HFFc6 (cell line): Measurements from ENCODE around the gene PCNX4. TPM values are rescaled to one million over a fixed set of nuclear protein-coding genes. Genes with fewer than 3 reads are reported as not detected.
A peak's percentile ranks its signal among the peaks of the same experiment; 100 is the strongest.

Experiments used
- DNase-seq: peaks from one replicate; pipeline ENCODE4 v3.0.0-alpha.2; 2018
- H3K27ac Mint-ChIP-seq: 2 replicates; pipeline ENCODE4 v1.8.0; 2020; ENCODE audit warnings: mild to moderate bottlenecking, mixed read lengths
- H3K27me3 Mint-ChIP-seq: 2 replicates; pipeline ENCODE4 v1.8.0; 2021; ENCODE audit warnings: mild to moderate bottlenecking, moderate library complexity, mixed read lengths; ENCODE audit not compliant: insufficient read depth
- H3K36me3 Mint-ChIP-seq: 2 replicates; pipeline ENCODE4 v1.8.0; 2021; ENCODE audit warnings: low read depth, mixed read lengths
- H3K4me1 Mint-ChIP-seq: 2 replicates; pipeline ENCODE4 v1.8.0; 2020; ENCODE audit warnings: low read depth, mixed read lengths
- H3K4me3 Mint-ChIP-seq: 2 replicates; pipeline ENCODE4 v1.8.0; 2020; ENCODE audit warnings: mild to moderate bottlenecking, moderate library complexity, mixed read lengths
- H3K9me3 Mint-ChIP-seq: 2 replicates; pipeline ENCODE4 v1.8.0; 2020; ENCODE audit warnings: mild to moderate bottlenecking, mixed read lengths
- total RNA-seq, 6 experiments: library from RNA; stranded (reverse); fragmentation: NEBNext Ultra II Directional; extraction: Animal tissue kit (Norgen Biotek cat#: 25700); gene quantifications; 2 replicates in 1 of 6; 3 replicates in 5 of 6; pipeline ENCODE4 v1.2.3, GENCODE V29; 2021
- TF ChIP-seq, protein P1 (sequence below): fragments of 200-600 bp; sonication (generic); IDR thresholded peaks from 2 replicates; pipeline ENCODE4 v1.5.0; 2021; ENCODE audit warnings: antibody characterized with exemption, mild to moderate bottlenecking

Gene PCNX4
- total RNA-seq, 6 experiments from 2014 or later = 46.5 to 67.7 (median 54.9) TPM

DNA sequence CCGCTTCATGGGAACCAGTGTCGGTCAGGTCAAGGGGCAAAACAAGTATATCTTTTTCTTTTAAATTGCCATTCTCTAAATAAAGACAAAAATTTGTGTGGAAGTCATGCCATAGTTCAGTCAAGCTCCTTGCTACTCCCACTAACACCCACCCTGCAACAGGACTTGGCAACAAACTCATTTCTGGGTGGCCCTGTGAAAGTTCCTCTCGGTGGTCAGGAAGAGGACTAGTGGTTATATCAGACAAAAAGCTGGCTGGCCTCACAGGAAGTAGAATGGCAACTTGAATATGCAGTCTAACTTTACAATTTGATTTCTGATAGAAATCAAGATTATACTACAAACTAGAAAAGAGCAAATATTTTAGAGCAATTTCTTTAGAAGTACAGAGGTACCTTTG is 62.3 kb downstream of the PCNX4 start:
- TF ChIP-seq, protein P1, sequence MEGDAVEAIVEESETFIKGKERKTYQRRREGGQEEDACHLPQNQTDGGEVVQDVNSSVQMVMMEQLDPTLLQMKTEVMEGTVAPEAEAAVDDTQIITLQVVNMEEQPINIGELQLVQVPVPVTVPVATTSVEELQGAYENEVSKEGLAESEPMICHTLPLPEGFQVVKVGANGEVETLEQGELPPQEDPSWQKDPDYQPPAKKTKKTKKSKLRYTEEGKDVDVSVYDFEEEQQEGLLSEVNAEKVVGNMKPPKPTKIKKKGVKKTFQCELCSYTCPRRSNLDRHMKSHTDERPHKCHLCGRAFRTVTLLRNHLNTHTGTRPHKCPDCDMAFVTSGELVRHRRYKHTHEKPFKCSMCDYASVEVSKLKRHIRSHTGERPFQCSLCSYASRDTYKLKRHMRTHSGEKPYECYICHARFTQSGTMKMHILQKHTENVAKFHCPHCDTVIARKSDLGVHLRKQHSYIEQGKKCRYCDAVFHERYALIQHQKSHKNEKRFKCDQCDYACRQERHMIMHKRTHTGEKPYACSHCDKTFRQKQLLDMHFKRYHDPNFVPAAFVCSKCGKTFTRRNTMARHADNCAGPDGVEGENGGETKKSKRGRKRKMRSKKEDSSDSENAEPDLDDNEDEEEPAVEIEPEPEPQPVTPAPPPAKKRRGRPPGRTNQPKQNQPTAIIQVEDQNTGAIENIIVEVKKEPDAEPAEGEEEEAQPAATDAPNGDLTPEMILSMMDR = no peak
- DNase-seq = no peak
- H3K27ac Mint-ChIP-seq = peak overlapping the region; percentile 66

GRCh38 chr14:60154671-60155070 is 62.9 kb downstream of the PCNX4 start:
- TF ChIP-seq, protein P1 = no peak
- peak overlapping the region; percentile 28 for H3K27ac Mint-ChIP-seq
- H3K36me3 Mint-ChIP-seq = peaks cover 35% of the 10 kb centered on the region
- H3K9me3 Mint-ChIP-seq = no peaks in the 10 kb centered on the region
- H3K27me3 Mint-ChIP-seq = no peaks in the 10 kb centered on the region; the same call in 1 of the 2 replicates
- no peak overlapping the region for H3K4me3 Mint-ChIP-seq
- no peak for DNase-seq
- peaks cover 51% of the 10 kb centered on the region for H3K4me1 Mint-ChIP-seq

More for the DNA sequence above, 62.3 kb downstream of the PCNX4 start:
- Mint-ChIP-seq H3K9me3 (no peaks in the 10 kb centered on the region), H3K4me1 (peaks cover 44% of the 10 kb centered on the region), H3K36me3 (peaks cover 42% of the 10 kb centered on the region), H3K27me3 (no peaks in the 10 kb centered on the region; the same call in 1 of the 2 replicates), H3K4me3 (no peak overlapping the region)

DNA sequence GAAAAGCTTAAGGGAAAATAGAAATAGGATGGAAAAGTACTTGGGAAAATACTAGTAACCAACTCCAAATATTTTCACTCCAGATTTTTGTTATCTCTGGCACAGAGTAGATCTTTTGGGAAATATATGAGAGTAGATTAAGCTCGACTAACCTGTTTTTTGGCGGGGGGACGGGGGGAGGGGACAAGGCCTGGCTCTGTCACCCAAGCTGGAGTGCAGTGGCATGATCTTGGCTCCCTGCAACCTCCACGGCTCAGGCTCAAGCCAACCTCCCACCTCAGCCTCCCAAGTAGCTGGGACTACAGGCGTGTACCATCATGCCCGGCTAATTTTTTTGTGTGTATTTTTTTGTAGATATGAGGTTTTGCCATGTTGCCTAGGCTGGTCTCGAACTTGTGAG is 68.7 kb downstream of the PCNX4 start:
- H3K27me3 Mint-ChIP-seq = no peaks in the 10 kb centered on the region
- no peak overlapping the region for H3K27ac Mint-ChIP-seq
- peaks cover 6% of the 10 kb centered on the region for H3K36me3 Mint-ChIP-seq
- no peak overlapping the region for H3K4me3 Mint-ChIP-seq
- peaks cover 42% of the 10 kb centered on the region for H3K4me1 Mint-ChIP-seq
- DNase-seq = no peak
- no peaks in the 10 kb centered on the region for H3K9me3 Mint-ChIP-seq
- TF ChIP-seq, protein P1 = no peak

DNA sequence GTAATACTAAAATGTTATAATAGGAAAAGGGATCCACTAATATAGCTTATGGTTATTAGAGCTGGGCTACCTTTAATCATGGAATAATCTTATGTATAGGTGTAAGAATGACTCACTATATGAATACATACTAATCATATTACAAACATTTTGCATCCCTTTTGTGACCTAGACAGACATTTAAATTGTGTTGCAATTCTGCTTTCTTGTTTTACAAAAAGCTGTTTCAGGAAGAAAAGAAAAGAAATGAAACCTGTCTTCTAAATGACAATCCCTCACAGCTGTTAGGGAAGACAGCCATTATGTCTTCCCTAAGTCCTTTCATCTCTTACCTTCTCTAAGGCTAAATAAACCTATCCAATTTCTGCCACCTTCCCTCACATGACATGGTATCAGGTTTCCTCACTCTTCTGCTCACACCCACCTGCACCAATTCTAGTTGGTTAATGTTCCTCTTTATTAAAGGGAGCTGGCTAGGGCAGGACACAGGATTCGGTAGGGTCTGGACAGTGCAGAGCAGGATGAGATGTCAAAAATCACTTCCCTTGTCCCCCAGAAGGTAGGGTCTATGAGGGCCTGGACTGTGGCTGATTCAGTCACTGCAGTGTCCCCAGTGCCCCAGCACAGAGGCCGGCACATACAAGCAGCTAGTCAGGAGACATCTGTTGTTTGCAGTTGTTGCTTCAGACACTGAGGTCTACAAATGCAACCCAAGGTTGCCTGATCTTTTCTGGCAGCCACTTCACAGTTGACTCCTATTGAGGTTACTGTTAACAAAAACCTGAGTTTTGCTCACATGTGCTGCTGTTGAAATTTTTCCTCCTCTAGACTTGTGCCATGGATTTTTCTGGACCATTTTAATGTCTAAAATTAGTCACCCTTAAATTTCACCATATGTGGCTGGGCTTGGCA is 69.7 kb downstream of the PCNX4 start:
- Mint-ChIP-seq H3K4me3 (no peak overlapping the region), H3K27ac (peak overlapping the region; percentile 62), H3K9me3 (no peaks in the 10 kb centered on the region), H3K27me3 (no peaks in the 10 kb centered on the region), H3K36me3 (no peaks in the 10 kb centered on the region; the same call in 1 of the 2 replicates), H3K4me1 (peaks cover 52% of the 10 kb centered on the region)
- TF ChIP-seq, protein P1 = no peak
- DNase-seq = no peak

DNA sequence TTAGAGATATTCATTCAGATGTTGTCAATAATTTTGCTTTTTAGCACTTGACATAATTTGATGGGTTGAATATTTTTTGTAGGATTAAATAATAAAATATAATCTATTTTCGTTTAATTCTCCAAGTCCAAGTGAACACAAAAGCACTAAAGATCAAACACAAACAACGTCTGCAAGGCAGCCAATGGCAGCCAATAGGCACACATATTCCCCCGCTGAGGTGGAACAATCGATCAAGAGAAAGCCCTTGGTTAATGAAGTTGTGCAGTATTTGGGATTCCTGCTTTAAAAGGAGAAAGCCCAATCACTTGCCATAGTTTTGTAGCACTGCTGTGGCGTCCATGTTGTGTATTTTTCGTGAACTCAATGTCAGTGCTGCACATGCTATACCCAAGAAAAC is 72.0 kb downstream of the PCNX4 start:
- peaks cover 49% of the 10 kb centered on the region for H3K4me1 Mint-ChIP-seq
- no peak for DNase-seq
- H3K27me3 Mint-ChIP-seq = no peaks in the 10 kb centered on the region
- H3K4me3 Mint-ChIP-seq = peak overlapping the region; percentile 95
- H3K27ac Mint-ChIP-seq = no peak overlapping the region
- TF ChIP-seq, protein P1 = no peak
- H3K9me3 Mint-ChIP-seq = no peaks in the 10 kb centered on the region
- H3K36me3 Mint-ChIP-seq = no peaks in the 10 kb centered on the region; the same call in 1 of the 2 replicates
